ENCODE measurements around the gene GPM6B. TPM values are rescaled to one million over a fixed set of nuclear protein-coding genes. Genes with fewer than 3 reads are reported as not detected.

The GPM6B gene
- total RNA-seq, 4 donors from 2014 or later, result 3.7 to 9.7 (median 8.3) TPM

DNA sequence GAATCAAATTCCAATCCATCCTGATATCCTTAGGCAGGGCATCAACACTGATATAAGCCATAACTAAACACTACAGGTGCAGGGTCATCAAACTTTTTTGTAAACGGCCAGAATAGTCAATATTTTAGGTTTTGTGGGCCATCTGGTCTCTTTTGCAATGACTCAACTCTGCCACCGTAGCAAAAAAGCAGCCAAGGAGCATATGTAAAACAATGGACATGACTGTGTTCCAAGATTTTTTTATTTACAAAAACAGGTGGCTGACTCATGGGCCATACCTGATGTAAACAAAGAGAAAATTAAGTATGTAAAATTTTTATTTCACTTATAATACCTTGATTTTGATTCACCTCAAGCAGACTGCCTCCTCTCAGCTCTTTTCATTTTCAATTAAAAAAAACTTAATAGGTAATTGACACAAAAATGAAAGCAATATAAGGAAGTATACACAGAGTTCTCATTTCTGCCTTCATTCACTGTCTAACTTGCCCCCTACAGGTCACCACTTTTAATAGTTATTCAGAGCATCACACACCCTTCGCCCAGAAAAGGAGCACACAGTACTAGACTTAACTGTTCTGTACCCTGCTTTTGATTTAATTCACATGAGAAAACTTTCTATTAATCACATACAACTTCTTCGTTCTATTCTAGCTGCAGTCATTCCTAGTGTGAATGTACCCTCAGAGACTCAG lies 35.3 kb upstream of the GPM6B start:
- TF ChIP-seq, protein P1, sequence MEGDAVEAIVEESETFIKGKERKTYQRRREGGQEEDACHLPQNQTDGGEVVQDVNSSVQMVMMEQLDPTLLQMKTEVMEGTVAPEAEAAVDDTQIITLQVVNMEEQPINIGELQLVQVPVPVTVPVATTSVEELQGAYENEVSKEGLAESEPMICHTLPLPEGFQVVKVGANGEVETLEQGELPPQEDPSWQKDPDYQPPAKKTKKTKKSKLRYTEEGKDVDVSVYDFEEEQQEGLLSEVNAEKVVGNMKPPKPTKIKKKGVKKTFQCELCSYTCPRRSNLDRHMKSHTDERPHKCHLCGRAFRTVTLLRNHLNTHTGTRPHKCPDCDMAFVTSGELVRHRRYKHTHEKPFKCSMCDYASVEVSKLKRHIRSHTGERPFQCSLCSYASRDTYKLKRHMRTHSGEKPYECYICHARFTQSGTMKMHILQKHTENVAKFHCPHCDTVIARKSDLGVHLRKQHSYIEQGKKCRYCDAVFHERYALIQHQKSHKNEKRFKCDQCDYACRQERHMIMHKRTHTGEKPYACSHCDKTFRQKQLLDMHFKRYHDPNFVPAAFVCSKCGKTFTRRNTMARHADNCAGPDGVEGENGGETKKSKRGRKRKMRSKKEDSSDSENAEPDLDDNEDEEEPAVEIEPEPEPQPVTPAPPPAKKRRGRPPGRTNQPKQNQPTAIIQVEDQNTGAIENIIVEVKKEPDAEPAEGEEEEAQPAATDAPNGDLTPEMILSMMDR (IDR thresholded peaks at IDR 0.05; ENCODE audit: low read depth), result no peak

GRCh38 chrX:13845721-13846378 lies 29.0 kb upstream of the GPM6B start:
- TF ChIP-seq, protein P1 (IDR thresholded peaks at IDR 0.05; ENCODE audit: low read depth), result no peak

DNA sequence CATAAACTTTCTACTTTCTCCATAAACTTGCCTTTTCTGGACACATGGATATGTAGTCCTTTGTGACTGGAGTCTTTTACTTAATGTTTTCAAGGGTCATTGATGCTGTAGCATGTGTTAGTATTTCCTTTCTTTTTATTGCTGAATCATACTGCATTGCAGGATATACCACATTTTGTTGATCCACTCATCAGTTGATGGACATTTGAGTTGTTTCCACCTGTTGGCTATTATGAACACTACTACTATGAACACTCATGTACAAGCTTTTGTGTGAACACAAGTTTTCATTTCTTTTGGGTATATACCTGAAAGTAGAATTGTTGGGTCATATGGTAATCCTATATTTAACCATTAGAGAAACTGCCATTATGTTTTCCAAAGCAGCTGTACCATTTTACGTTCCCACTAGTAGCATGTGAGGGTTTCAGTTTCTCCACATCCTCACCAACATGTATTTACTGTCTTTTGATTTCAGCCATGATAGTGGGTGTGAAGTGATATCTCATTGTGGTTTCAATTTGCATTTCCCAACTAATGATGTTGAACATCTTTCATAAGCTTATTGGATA lies 26.3 kb upstream of the GPM6B start:
- TF ChIP-seq, protein P1 (IDR thresholded peaks at IDR 0.05; ENCODE audit: low read depth), result no peak

GRCh38 chrX:13840121-13840520 lies 23.2 kb upstream of the GPM6B start:
- TF ChIP-seq, protein P1 (IDR thresholded peaks at IDR 0.05; ENCODE audit: low read depth), result no peak

DNA sequence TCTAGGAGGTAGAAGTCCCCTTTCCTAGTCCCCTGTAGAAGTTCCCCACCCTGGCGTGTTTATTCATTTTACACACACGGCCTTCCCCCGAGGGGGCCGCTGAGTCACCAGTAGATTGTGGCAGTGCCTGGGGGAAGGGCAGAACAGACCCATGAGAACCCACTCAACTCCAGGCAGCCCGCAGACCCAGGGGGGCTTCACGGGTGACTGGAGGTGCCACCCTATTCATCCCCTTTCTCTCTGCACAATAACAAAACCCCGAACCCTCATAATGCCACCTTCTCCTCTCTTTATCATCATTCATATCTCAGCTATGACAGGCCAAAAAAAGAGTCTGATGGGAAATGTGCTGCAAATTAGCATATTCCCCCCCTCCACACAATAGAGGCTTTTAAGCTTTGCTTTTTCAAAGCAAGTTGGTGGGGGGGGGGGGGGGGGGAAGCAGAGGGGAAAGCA lies 20.4 kb upstream of the GPM6B start:
- TF ChIP-seq, protein P1 (IDR thresholded peaks at IDR 0.05; ENCODE audit: low read depth), result no peak

DNA sequence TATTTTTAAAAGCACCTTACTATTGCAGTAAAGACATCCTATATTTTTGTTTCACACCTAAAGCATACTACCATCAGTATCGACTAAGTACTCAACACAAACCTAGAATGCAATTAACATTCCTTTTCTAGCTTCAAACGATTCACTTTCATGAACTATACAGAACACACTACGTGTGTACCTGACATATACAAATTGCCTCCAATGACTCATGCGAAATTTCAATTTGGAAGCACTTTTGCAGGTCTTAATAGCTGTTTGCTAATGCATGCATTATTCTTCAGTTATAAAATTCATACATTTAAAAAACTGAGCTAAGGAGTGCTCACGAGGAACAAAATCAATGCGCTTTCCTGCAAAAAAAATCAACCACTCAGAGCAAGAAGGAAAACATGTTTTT lies 19.7 kb upstream of the GPM6B start:
- TF ChIP-seq, protein P1 (IDR thresholded peaks at IDR 0.05; ENCODE audit: low read depth), result no peak

GRCh38 chrX:13835825-13836224 lies 18.9 kb upstream of the GPM6B start:
- TF ChIP-seq, protein P1 (IDR thresholded peaks at IDR 0.05; ENCODE audit: low read depth), result no peak

Data from subcutaneous adipose tissue (tissue), 4 donors.